Measurements from ENCODE around the gene HOXD4. TPM values are rescaled to one million over a fixed set of nuclear protein-coding genes. Genes with fewer than 3 reads are reported as not detected.
A peak's percentile ranks its signal among the peaks of the same experiment; 100 is the strongest.

The HOXD4 gene
- total RNA-seq, 4 donors from 2014 or later: 0.29 to 1.4 TPM; not detected in 2

DNA sequence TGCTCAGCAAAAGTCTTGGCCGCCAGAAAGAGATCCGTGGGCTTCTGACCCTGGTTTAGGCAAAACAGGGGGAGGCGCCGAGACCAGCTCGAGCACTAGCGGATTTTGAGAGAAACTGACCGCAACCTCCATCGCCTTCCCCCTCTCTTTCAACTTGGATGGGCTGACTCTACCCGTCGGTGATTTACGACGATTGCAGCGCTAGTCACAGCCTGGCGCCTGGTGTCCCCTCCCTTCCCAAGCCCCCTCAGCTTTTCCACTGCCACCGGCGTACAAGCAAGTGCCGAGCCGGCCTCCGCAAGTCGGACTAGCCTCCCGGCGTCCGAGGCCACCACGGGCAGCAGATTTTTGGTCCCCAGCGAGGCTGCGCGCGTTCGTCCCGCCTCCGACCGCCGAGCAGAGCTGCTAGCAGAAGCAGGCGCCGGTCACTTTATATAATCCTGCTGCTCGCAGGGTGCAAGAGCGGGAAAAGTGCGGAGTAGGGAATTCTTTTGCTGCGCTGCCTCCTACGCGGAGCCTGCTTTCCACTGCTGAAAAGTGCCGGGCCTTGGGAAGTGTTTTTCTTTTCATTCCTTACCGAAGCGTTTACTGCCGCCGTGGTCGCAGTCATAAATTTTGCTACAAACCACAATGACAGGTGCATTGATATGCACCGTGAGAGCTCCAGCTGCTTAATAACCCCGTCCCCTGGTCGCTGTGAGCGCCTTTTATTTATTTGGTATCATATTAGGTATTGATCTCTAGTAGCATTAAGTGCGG is 13.4 kb downstream of the HOXD4 start:
- H3K27me3 ChIP-seq: peaks cover 27 to 58% (median 57%) of the 10 kb centered on the region in 3 donors
- DNase-seq (no peak), ATAC-seq (no peak)
- no peaks in the 10 kb centered on the region for H3K36me3 ChIP-seq
- peaks cover 0 to 5% of the 10 kb centered on the region in 2 donors for H3K4me1 ChIP-seq
- no peak for TF ChIP-seq POLR2A (IDR thresholded peaks at IDR 0.05)
- TF ChIP-seq, protein P1, sequence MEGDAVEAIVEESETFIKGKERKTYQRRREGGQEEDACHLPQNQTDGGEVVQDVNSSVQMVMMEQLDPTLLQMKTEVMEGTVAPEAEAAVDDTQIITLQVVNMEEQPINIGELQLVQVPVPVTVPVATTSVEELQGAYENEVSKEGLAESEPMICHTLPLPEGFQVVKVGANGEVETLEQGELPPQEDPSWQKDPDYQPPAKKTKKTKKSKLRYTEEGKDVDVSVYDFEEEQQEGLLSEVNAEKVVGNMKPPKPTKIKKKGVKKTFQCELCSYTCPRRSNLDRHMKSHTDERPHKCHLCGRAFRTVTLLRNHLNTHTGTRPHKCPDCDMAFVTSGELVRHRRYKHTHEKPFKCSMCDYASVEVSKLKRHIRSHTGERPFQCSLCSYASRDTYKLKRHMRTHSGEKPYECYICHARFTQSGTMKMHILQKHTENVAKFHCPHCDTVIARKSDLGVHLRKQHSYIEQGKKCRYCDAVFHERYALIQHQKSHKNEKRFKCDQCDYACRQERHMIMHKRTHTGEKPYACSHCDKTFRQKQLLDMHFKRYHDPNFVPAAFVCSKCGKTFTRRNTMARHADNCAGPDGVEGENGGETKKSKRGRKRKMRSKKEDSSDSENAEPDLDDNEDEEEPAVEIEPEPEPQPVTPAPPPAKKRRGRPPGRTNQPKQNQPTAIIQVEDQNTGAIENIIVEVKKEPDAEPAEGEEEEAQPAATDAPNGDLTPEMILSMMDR (IDR thresholded peaks at IDR 0.05 in 4 of 5, conservative IDR thresholded peaks at IDR 0.05 in 1 of 5): no peak
- intact Hi-C loops (cut with DNase I; ENCODE audit: low total_unique reads): no loop called here
- no peaks in the 10 kb centered on the region for H3K9me3 ChIP-seq
- H3K4me3 ChIP-seq: peak overlapping the region in 1 of 4 donors; percentile 17
- in situ Hi-C loops (cut with MboI; ENCODE audit: low sequenced_read_pairs in 4 of 4): no loop called here
- no peak overlapping the region for H3K27ac ChIP-seq

DNA sequence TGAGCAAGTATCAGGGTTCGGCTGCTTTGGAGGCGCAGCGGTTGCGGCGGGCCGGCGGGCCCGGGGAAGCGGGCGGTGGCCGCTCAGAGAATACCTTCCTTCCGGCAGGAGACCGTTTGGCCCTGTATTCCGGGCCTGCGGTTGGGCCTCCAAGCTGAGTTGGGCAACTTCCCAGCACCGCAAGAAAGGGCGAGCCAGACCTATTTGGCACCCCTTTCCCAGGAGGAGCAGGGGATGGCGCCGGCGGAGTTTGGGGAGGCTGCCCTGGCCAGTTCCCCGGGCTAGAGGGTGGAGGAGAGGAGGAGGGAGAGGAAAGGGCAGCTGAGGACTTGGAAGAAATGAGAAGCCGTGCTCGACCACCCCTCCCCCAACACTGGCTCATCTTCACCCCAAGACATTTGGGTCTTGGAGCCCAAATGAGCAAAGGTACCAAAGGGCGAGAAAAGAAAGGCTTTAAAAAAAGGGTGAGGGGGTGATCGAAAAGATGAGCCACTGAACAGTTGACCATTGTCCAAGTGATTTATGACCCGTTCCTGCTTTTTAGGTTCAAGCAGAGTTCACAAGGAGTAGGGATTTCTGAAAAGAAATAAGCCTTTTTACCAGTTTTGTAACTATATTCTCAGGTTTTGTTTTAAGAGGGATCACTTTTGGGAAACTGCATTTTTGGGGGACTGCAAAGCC is 14.2 kb downstream of the HOXD4 start:
- no peak overlapping the region for H3K27ac ChIP-seq
- H3K4me1 ChIP-seq: peaks cover 0 to 5% of the 10 kb centered on the region in 2 donors
- no peaks in the 10 kb centered on the region for H3K9me3 ChIP-seq
- no peaks in the 10 kb centered on the region for H3K36me3 ChIP-seq
- DNase-seq (no peak), ATAC-seq (no peak)
- peak overlapping the region in 1 of 4 donors; percentile 17 for H3K4me3 ChIP-seq
- in situ Hi-C loops (cut with MboI; ENCODE audit: low sequenced_read_pairs in 4 of 4): no loop called here
- TF ChIP-seq, protein P1 (IDR thresholded peaks at IDR 0.05 in 4 of 5, conservative IDR thresholded peaks at IDR 0.05 in 1 of 5): no peak
- TF ChIP-seq POLR2A (IDR thresholded peaks at IDR 0.05): no peak
- H3K27me3 ChIP-seq: peaks cover 24 to 51% (median 50%) of the 10 kb centered on the region in 3 donors
- intact Hi-C loops (cut with DNase I; ENCODE audit: low total_unique reads): no loop called here

DNA sequence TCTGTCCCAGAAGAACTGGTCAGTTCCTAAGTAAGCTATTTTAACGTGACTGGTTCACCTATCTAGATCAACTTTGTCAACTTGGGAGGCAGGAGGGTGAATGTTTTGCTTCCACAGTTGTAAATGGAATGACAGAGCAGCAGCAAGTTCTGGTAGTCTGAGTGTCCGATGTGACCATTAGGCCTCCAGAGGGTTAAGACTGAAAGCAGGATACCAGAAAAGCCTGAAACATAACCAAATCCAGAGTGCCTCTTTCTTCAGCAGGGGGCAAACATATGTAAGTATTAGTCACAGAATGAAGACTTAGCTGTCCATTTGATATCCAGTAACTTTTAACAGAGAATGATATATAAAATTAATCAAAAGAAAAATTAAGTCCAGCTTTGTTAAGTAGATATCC is 14.9 kb downstream of the HOXD4 start:
- no peaks in the 10 kb centered on the region for H3K9me3 ChIP-seq
- no peak for DNase-seq
- H3K4me3 ChIP-seq: no peak overlapping the region
- no peak overlapping the region for H3K27ac ChIP-seq
- no peak for TF ChIP-seq POLR2A (IDR thresholded peaks at IDR 0.05)
- TF ChIP-seq, protein P1 (IDR thresholded peaks at IDR 0.05 in 4 of 5, conservative IDR thresholded peaks at IDR 0.05 in 1 of 5): no peak
- ATAC-seq: no peak
- in situ Hi-C loops (cut with MboI; ENCODE audit: low sequenced_read_pairs in 4 of 4): no loop called here
- peaks cover 19 to 47% (median 43%) of the 10 kb centered on the region in 3 donors for H3K27me3 ChIP-seq
- no peaks in the 10 kb centered on the region for H3K36me3 ChIP-seq
- no peaks in the 10 kb centered on the region for H3K4me1 ChIP-seq
- intact Hi-C loops (cut with DNase I; ENCODE audit: low total_unique reads): no loop called here

DNA sequence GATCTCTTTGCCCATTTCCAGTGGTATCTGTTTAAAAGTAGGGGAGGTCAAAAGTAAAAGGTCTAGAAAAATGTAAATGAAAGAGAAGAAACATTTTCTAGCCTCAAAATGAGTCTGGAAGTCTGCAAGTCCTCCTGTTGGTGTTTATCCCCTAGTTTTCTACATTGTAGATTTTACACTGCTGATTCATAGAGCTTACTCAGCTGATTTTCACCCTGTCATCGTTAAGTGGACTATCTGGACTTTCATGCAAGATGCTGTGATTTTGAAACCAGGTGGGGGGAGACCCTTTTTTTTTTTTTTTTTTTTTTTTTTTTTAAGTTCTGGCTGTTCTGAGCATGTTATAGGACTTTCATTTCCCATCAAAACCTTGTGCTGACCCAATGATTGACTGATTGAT is 16.0 kb downstream of the HOXD4 start:
- no peak for TF ChIP-seq POLR2A (IDR thresholded peaks at IDR 0.05)
- TF ChIP-seq, protein P1 (IDR thresholded peaks at IDR 0.05 in 4 of 5, conservative IDR thresholded peaks at IDR 0.05 in 1 of 5): no peak
- no peak for ATAC-seq
- Histone ChIP-seq H3K27ac (no peak overlapping the region), H3K36me3 (no peaks in the 10 kb centered on the region), H3K27me3 (peaks cover 27 to 49% (median 39%) of the 10 kb centered on the region in 3 donors), H3K4me3 (no peak overlapping the region), H3K4me1 (no peaks in the 10 kb centered on the region), H3K9me3 (no peaks in the 10 kb centered on the region)
- DNase-seq: no peak
- in situ Hi-C loops (cut with MboI; ENCODE audit: low sequenced_read_pairs in 4 of 4): no loop called here
- intact Hi-C loops (cut with DNase I; ENCODE audit: low total_unique reads): no loop called here
